GM10248 (cell line): Measurements from ENCODE around the gene H6PD.

Source experiments
- CTCF ChIA-PET: fragments of 300-600 bp; sonication (Branson Sonifier 250); formaldehyde crosslinking; extraction: SDS; loops from one replicate; lab custom pipeline; 2021; ENCODE audit warnings: antibody characterized with exemption; lab: Yijun Ruan, JAX
- POLR2A ChIA-PET: fragments of 350-650 bp; sonication (Branson Sonifier 250); formaldehyde crosslinking; extraction: SDS; loops from one replicate; lab custom pipeline; 2020; ENCODE audit warnings: antibody characterized with exemption; lab: Yijun Ruan, JAX
- DNase-seq: peaks from one replicate; pipeline ENCODE4 v3.0.0; 2012; ENCODE audit errors: extremely low spot score
- CTCF ChIP-seq: IDR thresholded peaks from 2 replicates; pipeline ENCODE4 v1.5.1; 2012; ENCODE audit warnings: mild to moderate bottlenecking, low read depth; ENCODE audit errors: extremely low read depth, missing control alignments, control extremely low read depth

Gene H6PD

GRCh38 chr1:9238550-9238949 lies 4.0 kb downstream of the H6PD start:
- POLR2A ChIA-PET = interaction anchor here (0.6 kb wide), 1 partner anchor 53 kb away, joined by 9 read pairs; no protein-coding TSS in a partner anchor
- CTCF ChIA-PET = interaction anchor here (1.3 kb wide), 1 partner anchor 58 kb away, joined by 4 read pairs; no protein-coding TSS in a partner anchor
- DNase-seq = no peak
- TF ChIP-seq CTCF = no peak

- POLR2A ChIA-PET = no interaction called here
- DNase-seq = peak; percentile 71
- TF ChIP-seq CTCF = no peak
- CTCF ChIA-PET = interaction anchor here (1.0 to 1.3 kb wide), 3 partner anchors 8 to 59 kb away, joined by 4 to 5 read pairs (median 4); no protein-coding TSS in a partner anchor
Observed at GRCh38 chr1:9239622-9240401, 5.2 kb downstream of the H6PD start.

GRCh38 chr1:9240914-9241820 lies 6.6 kb downstream of the H6PD start:
- ChIA-PET POLR2A (no interaction called here), CTCF (no interaction called here)
- no peak for DNase-seq
- no peak for TF ChIP-seq CTCF

GRCh38 chr1:9241891-9242290 lies 7.3 kb downstream of the H6PD start:
- ChIA-PET POLR2A (no interaction called here), CTCF (no interaction called here)
- TF ChIP-seq CTCF = no peak
- no peak for DNase-seq

GRCh38 chr1:9242338-9242969 lies 7.9 kb downstream of the H6PD start:
- POLR2A ChIA-PET = no interaction called here

More at GRCh38 chr1:9242338-9242969, 7.9 kb downstream of the H6PD start:
- TF ChIP-seq CTCF = no peak
- DNase-seq = no peak
- CTCF ChIA-PET = no interaction called here
